GM21576 (cell line): Measurements from ENCODE around the gene TRIM56.
"Not testable (repeated sequence)": the region's sequence is repeated elsewhere in the genome, so short reads cannot be mapped to it uniquely, and the experiment has no call there.

Experiments used
- ATAC-seq: cut with Tn5 transposase; IDR thresholded peaks from one replicate; pipeline ENCODE4 v1.9.1; 2021; ENCODE audit warnings: mild to moderate bottlenecking, moderate library complexity; ENCODE audit not compliant: unreplicated experiment

TRIM56 gene, protein sequence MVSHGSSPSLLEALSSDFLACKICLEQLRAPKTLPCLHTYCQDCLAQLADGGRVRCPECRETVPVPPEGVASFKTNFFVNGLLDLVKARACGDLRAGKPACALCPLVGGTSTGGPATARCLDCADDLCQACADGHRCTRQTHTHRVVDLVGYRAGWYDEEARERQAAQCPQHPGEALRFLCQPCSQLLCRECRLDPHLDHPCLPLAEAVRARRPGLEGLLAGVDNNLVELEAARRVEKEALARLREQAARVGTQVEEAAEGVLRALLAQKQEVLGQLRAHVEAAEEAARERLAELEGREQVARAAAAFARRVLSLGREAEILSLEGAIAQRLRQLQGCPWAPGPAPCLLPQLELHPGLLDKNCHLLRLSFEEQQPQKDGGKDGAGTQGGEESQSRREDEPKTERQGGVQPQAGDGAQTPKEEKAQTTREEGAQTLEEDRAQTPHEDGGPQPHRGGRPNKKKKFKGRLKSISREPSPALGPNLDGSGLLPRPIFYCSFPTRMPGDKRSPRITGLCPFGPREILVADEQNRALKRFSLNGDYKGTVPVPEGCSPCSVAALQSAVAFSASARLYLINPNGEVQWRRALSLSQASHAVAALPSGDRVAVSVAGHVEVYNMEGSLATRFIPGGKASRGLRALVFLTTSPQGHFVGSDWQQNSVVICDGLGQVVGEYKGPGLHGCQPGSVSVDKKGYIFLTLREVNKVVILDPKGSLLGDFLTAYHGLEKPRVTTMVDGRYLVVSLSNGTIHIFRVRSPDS

DNA sequence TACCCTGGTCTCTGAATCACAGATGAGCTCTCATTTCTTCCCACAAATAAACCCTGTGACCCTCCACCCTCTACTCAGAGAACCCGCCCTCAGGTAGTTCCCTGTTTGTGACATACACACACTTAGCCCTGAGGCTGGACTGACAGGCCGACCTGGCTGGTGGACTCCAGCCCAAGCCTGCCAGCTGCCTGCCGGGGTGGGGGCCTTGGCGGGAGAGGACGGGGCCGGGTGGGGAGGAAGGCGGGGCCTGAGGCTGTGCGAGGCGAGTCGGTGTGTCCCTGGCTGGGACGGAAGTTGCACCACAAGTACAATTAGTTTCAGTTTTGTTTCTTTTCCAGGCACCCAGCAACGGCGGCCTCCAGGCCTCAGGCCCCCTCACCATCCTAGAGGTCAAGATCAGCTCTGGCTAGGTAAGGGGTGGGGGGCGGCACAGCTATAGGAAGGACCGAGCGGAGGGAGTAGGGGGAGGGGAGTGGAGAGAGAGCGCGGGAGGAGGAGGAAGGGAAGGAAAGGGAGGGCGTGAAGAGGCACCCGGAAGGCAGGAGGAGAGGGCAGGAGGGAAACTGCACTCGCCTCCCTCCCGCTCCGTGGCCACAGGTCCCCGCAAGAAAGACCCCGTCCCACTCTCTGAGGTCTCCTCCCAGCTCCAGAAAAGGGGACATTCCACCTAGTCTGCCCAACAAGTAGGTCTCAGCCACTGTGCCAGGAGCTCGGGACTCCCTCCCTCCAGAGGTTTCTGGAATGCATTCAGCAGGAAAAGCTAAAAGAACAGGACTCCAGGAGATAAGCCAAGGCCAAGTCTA lies at the start of gene TRIM56:
Gene TRIM56, plus strand, starts transcription at position 320 of the 803 bp plus-strand sequence. CDS start 1,832 bp downstream, outside the sequence.
- peak; percentile 79 for ATAC-seq

DNA sequence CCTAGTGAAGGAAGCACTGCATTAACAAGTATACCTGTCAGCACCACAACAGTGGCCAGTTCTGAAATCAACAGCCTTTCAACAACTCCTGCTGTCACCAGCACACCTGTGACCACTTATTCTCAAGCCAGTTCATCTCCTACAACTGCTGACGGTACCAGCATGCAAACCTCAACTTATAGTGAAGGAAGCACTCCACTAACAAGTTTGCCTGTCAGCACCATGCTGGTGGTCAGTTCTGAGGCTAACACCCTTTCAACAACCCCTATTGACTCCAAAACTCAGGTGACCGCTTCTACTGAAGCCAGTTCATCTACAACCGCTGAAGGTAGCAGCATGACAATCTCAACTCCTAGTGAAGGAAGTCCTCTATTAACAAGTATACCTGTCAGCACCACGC lies 49.3 kb upstream of the TRIM56 start:
- ATAC-seq, result no peak

DNA sequence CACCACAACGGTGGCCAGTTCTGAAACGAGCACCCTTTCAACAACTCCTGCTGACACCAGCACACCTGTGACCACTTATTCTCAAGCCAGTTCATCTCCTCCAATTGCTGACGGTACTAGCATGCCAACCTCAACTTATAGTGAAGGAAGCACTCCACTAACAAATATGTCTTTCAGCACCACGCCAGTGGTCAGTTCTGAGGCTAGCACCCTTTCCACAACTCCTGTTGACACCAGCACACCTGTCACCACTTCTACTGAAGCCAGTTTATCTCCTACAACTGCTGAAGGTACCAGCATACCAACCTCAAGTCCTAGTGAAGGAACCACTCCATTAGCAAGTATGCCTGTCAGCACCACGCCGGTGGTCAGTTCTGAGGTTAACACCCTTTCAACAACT lies 44.0 kb upstream of the TRIM56 start:
- ATAC-seq, result not testable (repeated sequence)

DNA sequence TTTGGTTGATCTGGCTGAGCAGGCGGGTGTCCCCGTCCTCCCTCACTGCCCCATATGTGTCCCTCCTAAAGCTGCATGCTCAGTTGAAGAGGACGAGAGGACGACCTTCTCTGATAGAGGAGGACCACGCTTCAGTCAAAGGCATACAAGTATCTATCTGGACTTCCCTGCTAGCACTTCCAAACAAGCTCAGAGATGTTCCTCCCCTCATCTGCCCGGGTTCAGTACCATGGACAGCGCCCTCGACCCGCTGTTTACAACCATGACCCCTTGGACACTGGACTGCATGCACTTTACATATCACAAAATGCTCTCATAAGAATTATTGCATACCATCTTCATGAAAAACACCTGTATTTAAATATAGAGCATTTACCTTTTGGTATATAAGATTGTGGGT lies 26.9 kb upstream of the TRIM56 start:
- no peak for ATAC-seq

DNA sequence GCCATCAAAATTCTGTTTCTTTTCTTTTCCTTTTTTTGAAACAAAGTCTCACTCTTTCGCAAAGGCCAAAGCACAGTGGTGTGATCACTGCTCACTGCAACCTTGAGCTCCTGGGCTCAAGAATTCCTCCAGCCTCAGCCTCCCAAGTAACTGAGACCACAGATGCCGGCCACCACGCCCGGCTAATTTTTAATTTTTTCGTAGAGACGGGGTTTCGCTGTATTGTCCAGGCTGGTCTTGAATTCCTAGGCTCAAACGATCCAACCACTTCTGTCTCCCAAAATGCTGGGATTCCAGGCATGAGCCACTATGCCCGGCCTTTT lies 25.7 kb upstream of the TRIM56 start:
- no peak for ATAC-seq

DNA sequence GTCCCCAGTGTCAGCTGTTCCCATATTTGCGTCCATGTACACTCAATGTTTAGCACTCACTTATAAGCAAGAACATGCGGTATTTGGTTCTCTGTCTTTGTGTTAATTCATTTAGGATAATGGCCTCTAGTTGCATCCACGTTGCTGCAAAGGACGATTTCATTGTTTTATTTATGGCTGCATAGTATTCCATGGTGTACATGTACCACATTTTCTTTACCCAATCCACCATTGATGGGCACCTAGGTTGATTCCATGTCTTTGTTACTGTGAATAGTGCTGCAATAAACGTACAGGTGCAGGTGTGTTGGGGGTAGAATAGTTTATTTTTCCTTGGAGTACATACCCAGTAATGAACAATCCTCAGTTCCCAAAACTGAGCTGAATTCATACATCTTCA lies 24.3 kb upstream of the TRIM56 start:
- no peak for ATAC-seq

DNA sequence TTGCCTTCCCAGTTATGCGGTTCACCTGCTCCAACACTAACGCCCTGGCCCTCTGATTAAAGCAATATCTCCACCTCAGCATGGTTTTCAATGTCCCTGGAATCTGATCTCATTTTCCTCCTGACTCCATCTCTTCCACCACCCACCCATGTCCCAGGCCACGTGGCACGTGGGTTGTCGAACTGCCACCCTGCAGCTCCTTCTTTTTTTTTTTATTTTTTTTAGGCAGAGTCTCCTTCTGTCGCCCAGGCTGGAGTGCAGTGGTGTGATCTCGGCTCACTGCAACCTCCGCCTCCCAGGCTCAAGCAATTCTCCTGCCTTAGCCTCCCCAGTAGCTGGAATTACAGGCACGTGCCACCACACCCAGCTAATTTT lies 21.1 kb upstream of the TRIM56 start:
- ATAC-seq, result not testable (repeated sequence)

DNA sequence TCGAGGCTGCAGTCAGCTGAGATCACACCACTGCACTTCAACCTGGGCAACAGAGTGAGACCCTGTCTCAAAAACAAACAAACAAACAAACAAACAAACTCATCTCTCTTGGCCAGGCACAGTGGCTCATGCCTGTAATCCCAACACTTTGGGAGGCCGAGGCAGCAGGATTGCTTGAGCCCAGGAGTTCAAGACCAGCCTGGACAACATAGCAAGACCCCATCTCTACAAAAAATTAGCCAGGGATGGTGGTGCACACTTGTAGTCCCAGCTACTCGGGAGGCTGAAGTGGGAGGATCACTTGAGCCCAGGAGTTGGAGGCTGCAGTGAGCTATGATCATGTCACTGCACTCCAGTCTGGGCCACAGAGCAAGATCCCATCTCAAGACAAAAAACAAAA lies 20.1 kb upstream of the TRIM56 start:
- not testable (repeated sequence) for ATAC-seq

DNA sequence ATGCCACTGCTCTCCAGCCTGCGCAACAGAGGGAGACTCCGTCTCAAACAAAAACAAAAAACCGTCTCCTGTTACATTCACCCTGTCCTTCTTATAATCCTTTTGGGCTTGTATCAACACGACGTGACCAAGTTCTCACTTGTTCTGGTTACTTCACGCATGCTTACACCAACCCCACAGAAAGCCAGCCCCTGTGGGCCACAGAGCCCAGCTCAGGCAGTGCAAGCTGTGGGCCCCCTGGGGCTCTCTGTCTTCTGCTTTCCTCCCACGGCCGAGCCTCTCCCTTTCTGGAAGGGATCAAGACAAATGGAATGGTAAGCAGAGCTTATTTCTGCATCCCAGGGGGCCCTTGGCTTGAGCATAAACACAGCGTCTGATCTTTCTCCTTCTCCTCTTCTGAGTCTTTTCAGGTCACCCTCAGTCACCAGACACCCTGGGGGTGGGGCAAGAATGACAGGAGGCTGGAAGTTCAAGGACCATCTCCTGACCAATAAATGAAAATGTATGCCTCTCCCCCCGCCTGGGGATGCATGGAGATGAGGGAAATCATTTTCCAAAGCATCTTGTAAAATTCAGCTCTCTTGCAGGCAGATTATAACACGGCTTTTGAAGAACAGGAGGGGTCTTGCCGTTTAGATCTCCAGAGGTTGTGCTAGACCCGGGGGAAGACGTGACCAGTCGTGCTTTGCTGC lies 19.0 kb upstream of the TRIM56 start:
- ATAC-seq, result no peak

DNA sequence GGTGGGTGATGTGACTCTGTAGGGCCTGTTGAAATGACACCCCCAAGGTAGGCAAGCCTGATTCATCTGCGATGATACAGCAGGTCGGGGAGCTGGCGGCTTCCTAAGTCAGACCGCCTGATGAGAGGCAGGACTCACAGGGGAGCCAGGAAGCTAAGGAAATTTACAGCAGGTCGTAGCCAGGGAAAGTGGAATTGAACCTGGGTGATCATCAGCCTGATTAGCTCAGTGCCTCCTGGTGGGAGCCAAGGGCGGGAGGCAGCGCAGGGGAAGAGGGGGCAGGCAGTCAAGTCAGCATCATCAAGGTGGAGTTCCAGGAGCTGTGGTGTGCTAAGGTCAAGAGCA lies 18.5 kb upstream of the TRIM56 start:
- ATAC-seq, result no peak

DNA sequence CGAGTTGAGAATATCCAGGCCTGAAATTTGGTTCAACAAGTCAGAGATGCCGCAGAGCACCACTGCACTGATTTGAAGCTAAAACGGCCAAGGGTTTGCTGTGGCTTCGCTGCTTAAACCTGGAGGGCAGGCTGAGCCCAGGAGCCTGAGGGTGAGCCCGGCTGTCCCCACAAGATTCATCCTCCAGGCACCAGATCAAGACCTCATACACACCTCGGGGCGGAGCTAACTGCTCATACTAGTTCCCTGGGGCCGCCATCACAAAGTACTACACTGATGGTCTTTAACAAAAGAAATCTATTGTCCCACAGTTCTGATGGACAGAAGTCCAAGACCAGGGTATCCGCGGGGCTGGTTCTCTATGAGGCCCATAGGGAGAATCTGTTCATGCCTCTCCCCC lies 16.9 kb upstream of the TRIM56 start:
- ATAC-seq, result no peak

DNA sequence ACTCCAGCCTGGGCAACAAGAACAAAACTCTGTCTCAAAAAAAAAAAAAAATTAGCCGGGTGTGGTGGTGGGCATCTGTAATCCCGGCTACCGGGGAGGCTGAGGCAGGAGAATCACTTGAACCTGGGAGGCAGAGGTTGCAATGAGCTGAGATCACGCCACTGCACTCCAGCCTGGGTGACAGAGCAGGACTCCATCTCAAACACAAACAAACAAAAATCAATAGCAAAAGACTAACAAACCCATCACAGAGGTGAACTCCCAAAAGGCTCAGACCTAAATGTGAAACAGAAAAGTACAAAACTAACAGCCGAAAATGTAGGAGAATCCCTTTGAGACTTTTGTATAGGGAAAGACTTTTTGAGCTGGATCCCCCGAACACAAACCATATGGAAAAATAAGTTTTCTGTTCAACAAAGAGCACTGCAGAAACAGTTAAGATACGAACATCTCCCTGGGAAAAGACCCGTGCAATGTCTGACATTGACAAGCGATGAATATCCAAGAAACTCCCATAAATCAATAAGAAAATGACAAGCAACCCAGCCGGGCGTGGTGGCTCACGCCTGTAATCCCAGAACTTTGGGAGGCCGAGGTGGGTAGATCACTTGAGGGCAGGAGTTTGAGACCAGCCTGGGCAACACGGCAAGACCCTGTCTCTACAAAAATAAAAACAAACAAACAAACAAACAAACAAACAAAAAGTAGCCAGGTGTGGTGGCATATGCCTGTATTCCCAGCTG lies 13.7 kb upstream of the TRIM56 start:
- not testable (repeated sequence) for ATAC-seq

DNA sequence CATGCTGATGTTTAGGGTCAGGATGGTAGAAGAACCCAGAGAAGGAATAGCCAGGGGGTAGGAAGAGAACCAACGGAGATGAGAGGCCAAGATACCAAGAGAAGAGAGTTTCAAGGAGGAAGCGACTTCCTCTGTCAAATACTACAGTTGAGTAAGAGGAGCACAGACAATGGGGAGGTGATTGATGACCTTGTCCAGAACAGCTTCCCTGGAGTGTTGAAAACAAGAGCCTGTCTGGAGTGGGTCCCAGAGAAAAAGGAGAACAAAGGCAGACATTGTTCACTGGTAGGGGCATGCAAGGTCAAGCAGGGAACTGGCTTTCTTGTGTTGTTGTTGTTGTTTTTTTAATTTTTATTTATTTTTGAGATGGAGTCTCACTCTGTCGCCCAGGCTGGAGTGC lies 9.6 kb upstream of the TRIM56 start:
- no peak for ATAC-seq

DNA sequence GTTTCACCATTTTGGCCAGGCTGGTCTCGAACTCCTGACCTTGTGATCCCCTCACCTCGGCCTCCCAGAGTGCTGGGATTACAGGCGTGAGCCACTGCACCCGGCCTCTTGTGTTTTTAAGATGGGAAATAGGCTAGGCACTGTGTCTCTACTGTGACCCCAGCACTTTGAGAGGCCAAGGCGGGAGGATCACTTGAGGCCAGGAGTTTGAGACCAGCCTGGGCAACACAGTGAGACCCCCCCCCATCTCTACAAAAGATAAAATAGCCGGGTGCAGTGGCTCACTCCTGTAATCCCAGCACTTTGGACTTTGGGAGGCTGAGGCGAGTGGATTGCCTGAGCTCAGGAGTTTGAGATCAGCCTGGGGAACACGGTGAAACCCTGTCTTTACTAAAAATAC lies 9.1 kb upstream of the TRIM56 start:
- not testable (repeated sequence) for ATAC-seq

DNA sequence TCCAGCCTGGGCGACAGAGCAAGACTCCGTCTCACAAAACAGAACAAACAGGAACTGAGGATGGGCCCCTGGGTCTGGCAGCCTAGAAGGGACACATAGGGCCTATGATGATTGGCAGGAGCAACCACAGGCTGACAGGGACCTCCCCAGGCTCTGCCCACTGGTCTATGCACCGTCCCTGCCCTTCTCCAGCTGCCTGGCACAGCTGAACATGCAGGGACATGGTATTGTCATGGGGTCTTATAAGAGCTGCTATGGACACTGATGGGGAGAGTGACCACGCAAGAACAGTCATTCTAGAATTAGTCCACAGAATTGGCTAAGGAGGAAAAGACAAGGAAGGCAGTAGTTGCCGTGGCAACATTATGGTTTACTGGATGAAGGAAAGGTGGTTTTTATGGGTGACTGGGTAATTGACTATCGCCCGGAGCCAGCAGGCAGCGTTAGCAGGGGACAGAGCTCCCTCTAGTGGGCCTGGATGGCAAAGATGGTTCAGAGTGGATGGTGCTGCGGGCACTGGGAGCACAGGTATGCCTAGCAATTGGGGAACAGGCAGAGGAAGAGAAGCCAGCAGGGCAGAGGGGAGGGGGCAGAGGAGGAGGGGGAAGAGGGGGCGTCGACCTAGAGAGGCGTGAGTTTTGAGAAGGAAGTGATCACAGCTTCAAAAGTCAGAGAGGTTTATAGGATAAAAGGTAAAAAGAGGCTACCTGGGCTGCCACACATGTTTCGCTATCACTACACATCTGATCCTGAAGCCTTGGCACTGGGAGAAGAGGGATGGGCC lies 7.8 kb upstream of the TRIM56 start:
- ATAC-seq, result peak; percentile 90

DNA sequence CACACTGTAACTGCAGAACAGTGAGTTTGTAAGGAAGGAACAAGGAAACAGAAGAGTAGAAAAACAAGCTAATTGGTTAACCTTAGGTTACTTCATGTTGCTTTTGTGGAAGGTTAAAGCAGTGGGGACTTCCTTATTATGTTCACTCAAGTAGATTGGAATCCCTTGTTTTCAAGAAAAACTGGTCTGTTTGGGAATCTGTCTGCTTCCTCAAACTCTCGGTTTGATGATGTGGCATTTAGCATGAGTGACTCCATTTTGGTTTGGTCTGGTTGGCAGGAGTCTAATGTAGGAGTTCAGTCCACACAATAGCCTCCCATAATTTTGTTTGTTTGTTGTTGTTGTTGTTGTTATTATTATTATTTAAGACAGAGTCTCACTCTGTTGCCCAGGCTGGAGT lies 3.8 kb upstream of the TRIM56 start:
- ATAC-seq, result no peak

DNA sequence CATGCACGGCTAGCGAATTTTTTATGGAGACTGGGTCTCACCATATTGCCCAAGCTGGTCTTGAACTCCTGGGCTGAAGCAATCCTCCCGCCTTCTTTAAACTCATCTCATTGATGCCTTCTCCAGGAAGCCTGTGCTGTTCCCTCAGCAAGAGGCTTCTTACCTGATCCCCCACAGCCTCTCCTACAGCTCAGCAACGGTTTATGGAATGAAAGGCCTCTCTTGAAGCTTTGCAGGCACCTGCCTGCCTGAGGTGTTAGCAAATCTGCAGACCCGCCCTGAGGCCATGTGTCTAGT lies 468 bp upstream of the TRIM56 start:
- no peak for ATAC-seq

DNA sequence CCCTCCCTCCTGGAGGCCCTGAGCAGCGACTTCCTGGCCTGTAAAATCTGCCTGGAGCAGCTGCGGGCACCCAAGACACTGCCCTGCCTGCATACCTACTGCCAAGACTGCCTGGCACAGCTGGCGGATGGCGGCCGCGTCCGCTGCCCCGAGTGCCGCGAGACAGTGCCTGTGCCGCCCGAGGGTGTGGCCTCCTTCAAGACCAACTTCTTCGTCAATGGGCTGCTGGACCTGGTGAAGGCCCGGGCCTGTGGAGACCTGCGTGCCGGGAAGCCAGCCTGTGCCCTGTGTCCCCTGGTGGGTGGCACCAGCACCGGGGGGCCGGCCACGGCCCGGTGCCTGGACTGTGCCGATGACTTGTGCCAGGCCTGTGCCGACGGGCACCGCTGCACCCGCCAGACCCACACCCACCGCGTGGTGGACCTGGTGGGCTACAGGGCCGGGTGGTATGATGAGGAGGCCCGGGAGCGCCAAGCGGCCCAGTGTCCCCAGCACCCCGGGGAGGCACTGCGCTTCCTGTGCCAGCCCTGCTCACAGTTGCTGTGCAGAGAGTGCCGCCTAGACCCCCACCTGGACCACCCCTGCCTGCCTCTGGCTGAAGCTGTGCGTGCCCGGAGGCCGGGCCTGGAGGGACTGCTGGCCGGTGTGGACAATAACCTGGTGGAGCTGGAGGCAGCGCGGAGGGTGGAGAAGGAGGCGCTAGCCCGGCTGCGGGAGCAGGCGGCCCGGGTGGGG lies 2.2 kb downstream of the TRIM56 start:
- ATAC-seq, result no peak

DNA sequence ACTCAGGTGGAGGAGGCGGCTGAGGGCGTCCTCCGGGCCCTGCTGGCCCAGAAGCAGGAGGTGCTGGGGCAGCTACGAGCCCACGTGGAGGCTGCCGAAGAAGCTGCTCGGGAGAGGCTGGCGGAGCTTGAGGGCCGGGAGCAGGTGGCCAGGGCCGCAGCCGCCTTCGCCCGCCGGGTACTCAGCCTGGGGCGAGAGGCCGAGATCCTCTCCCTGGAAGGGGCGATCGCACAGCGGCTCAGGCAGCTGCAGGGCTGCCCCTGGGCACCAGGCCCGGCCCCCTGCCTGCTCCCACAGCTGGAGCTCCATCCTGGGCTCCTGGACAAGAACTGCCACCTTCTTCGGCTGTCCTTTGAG lies 2.8 kb downstream of the TRIM56 start:
- no peak for ATAC-seq
